Stimulated activated CD4-positive, alpha-beta T cell treated with anti-CD3 and anti-CD28 coated beads, Interleukin-1b, Interleukin-23, amount 100 ng/mL, for 24 hours (primary cell): ENCODE measurements around the gene UPF1.

Source experiments
- DNase-seq, 4 experiments: peaks; one replicate each; pipeline ENCODE4 v3.0.0-alpha.2; 2020; ENCODE audit warnings: low read depth in 4 of 4, low spot score in 1 of 4

Gene UPF1

DNA sequence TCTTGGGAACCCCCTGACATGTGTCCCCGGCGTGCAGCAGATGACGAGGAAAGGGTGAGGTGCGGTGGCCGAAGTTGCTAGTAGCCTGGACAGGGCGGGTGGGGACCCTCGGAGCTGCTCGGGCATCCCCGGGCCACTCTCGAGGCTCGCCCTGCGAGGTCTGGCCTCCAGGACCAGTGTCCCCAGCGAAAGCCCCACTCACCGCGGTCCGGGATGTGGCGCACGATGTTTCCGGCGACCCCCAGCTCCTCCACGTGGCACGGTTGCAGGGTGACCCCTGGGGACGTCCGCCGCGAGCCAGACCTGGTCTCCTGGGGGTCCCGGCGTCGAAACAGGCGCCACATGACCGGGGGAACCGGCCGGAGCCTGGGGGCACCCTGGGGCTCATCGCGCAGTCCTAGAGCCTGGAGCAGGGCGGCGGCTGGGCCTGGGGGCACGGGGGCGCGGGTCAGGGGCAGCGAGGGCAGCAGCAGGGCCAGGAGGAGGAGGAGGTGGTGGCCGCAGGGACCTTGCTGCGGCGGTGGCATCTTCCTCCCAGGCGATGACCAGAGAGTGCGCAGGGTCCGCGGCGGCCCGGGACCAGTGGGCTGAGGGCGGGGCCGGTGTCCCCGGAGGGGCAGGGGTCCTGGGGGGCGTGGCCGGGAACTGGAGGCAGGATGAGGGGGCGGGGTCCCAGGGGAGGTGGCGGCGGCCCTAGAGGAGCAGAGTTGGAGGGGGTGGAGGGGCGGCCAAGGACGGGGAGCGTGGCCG lies 38.2 kb downstream of the UPF1 start:
- DNase-seq, result no peak

DNA sequence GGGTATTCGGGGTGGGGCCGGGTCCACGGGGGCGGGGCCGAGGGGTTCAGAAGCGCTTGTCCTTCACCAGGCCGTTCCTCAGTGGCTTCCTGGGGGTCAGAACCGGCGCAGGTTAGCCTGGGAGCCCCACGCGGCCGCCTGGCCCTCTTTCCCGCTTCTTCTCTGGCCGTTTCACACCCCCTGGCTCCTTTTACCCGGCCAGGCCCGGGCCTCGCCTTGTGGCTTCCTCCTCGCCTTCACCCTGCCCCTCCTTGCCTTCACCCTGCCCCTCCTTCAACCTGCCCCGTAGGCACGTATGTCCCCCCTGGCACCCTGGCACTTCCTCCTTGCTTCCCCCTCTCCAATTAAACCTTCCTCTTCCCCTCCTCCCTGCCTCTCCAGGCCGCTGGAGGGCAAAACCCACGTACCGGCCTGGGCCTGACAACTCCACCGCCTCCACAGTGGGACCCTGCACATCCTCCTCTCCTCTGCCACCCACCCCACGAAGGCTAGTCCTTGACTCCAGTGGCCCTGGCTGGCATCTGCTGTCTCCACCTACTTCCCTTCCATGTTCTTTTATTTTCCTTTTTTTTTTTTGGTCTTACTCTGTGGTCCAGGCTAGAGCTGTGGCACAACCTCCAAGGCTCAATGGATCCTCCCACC lies 38.9 kb downstream of the UPF1 start:
- no peak for DNase-seq

DNA sequence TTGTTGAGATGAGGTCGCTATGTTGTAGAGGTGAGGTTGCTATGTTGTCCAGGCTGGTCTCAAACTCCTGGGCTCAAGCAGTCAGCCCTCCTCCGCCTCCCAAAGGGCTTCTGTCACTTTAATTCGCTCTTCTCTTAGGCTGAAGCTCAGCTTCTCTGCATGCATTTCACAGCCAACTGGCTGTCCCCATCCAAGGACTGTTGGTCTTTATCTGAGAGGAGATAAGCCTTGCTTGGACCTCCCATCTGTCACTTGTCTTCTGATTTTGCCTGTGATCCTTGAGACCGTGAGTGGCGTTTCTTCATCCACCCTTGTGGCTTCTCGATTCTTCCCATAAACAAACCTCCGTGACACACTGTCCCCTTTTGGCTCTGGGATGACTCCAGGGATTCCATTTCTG lies 39.8 kb downstream of the UPF1 start:
- DNase-seq, result no peak

- DNase-seq, result no peak
Measured at GRCh38 chr19:18875726-18876125, 44.0 kb downstream of the UPF1 start.

DNA sequence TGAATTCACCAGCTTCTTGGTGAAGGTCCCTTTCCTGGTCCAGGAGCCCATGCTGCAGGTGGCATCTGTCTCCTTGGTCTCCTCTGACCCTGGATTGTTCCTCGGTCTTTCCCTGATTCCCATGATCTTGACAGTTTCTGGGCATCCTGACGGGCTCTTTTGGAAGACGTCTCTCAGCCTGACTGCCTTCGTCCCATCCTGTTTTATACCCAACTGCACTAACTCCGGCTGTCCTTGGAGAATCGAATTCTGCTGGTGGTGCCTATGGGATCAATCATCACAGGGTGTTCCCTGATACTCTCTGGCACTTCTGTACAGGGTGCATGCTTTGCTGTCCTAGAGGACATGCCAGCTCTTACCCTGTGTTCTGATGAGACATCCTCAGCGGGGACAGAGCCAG lies 45.1 kb downstream of the UPF1 start:
- no peak for DNase-seq

- DNase-seq, result no peak
Measured at GRCh38 chr19:18878058-18878797, 46.5 kb downstream of the UPF1 start.

GRCh38 chr19:18878858-18879578 lies 47.3 kb downstream of the UPF1 start:
- no peak for DNase-seq

GRCh38 chr19:18879579-18880373 lies 48.0 kb downstream of the UPF1 start:
- DNase-seq, result no peak

- no peak for DNase-seq
Measured at GRCh38 chr19:18881491-18881890, 49.7 kb downstream of the UPF1 start.

DNA sequence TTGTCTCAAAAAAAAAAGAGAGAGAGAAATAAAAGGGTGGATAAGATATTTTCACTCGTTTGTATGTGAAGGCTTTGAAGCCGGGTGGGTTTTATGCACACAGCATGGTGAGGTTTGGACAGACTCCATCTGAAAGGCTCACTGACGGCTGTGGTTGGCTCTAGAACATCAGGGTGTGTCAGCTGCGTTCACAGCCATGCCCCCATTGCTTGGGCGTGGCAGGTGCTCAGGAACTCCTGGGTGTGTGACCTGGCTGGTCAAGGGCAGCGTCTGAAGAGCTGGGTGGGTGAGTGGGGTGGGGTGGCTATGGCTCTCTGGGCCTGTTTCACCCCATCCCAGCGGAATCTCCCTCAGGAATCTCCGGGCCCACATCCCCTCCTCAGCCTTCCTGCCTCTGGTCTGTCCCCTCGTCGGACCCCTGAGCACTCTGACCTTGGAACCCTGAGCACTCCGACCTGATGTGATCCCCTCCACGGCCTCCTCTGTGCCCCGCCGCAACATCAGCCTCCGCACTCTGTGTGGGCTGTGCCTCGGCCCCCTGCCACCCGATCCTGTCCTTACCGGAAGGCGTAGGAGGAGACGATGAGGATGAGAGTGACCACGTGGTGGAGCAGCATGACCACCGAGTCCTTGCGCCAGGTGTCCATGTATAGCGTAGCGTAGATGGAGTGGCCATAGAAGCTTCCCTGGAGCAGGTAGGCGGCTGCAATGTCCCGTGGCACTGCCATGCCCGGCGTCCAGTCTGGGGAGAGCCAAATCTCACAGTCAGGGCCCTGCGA lies 52.0 kb downstream of the UPF1 start:
- no peak for DNase-seq

DNA sequence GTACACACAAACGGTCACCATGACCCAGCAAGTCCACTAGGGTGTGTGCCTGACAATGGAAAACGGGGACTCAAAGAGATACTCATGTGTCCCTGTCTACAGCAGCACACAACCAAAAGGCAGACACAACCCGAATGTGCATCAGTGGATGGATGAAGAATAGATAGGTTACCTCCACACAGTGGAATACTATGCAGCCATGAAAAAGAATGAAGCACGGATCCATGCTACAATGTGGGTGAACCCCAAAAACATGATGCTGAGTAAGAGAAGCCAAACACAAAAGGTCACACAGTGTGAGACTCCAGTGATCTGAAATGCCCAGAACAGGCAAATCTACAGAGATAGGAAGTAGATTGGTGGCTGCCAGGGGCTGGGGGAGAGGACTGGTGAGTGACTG lies 55.2 kb downstream of the UPF1 start:
- no peak for DNase-seq

DNA sequence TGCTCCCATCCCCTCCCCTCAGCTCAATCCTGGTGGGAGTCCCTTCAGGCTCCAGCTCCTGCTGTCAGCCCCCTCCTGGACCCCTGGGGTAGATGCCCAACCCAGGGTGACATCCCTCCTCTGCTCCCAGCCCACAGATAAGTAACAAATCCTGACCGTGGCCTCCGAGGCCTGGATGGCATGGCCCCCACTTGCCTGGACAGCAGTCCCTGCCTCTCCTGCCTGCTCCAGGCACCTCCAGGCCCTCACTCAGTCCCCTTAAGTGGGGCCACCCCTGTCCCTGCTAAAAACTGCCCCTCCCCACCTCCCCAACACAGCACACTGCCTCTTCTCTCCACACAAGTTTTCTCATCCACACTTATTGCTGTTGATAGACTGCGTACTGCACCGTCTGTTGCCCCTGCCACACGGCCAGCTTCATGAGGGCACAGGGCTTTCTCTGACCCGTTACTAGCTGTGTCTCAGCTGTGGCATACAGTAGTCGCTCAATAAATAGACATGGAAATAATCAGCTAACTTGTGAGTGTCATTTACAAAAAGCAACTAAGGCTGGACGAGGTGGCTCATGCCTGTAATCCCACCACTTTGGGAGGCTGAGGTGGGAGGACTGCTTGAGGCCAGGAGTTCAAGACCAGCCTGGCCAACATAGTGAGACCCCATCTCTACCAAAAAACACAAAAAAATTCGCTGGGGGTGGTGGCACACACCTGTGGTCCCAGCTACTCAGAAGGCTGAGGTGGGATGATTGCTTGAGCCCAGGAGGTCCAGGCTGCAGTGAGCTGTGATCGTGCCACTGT lies 58.4 kb downstream of the UPF1 start:
- DNase-seq, result no peak

- no peak for DNase-seq
Measured at GRCh38 chr19:18893587-18894253, 62.0 kb downstream of the UPF1 start.

DNA sequence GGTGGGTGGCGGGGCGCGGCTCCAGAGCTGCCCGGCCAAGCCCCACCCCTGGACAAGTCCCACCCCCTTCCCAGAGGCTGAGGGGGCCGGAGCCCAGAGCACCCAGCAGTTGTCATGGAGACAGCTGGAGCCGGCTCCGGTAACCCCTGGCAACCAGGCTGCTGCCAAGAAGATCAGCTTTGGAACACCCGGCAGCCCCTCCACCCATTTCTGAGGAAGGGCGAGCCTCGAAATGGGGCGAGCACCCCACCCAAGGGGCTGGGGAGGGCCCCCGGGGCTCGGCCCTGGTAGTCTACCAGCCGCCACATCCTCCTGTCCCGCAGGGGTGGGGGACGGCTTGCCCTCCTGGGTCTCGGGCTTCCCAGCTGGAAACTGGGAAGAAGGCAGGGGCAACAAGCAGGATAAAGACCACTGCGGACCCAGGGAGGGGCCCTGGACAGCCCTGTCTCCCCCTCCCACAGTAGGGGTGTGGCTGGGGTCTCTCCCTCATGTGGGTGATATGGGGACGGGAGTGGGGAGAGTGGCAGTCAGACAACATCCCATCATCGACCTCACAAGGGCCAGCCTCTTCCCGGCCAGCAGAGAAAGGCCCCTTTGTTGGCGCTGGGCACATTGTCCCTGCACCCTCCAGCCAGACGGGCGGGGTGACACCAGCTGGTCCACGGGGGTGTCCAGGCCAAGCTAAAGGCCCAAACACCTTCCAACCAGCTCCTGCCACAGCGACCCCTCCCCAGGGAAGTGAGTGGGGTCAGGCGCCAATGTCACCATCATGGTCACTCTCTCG lies 62.7 kb downstream of the UPF1 start:
- DNase-seq, result no peak

- DNase-seq, result no peak
Measured at GRCh38 chr19:18895038-18895823, 63.5 kb downstream of the UPF1 start.

- no peak for DNase-seq
Measured at GRCh38 chr19:18895824-18896341, 64.1 kb downstream of the UPF1 start, which contains the start of gene CERS1. CERS1 (minus strand) TSS chr19:18896158; CDS start chr19:18896072, 86 bp downstream.

DNA sequence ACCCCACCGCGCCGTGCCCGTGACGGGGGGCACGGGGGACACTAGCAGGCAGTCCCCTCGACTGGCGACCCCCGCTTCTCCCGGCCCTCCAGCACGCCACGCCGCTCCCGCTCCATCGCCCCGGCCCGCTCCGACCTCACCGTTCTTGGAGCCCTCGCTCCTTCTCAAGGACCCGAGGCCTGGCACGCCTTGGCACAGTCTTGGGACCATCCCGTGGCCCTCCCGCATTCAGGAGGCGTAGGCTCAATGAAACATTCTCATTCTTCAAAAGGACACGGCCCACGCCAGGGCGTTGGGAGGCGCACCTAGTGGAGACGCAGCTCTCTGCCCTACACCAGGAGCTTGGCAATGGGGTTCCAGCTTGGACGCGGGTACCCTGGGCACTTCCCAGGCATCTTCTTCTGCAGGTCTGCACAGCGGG lies 64.7 kb downstream of the UPF1 start:
- no peak for DNase-seq
